GM12874 (cell line): ENCODE data around the gene ADAMTS2.

ENCODE experiments used
- TF ChIP-seq, protein P1 (sequence below): IDR thresholded peaks from 2 replicates; pipeline ENCODE4 v1.5.1; 2011; ENCODE audit warnings: low read depth, mild to moderate bottlenecking, control low read depth, low read length, moderate library complexity; ENCODE audit not compliant: insufficient read depth

Gene ADAMTS2

DNA sequence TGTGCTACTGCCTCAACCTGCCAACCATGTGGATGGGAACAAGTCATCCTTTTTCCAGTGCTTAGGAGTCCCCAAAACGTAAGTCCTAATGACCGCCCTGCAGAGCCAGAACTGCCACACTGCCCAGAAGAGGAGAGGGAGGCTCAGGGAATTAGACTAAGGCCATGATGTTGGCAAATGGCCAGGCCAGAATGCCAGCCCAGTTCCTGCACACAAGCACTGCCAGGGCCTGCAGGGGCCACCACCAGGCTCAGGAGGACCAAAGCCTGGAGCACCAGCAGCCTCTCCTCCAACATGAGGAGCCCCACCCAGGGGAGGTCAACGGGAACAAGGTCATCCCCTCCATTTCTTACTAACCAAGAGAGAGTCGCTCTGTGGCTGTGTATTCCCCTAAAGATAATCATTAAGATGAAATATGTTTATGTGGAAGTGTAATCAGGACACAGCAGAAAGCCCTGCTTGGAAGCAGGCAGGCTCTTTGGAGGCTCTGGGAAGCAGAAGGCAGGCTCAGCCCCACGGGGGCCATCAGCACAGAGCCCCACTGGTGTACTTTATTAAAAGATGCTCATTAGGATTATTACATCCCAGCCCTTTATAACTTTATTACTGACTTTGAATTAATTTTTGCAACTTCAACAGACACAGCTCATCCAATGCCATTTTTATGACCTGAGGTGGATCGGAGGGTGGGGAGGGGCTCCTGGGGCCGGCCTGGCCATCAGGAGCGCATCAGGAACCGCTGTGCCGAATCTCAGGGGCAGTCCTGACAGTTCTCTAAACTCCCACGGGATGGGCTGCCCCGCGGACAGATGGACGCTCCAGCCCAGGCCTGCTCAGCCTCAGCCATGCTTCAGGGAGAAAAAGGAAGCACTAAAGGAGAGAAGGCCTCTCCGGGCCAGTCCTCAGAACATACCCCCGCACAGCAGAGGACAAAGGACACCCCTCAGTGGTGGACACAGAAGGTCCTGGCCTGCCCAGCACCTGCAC lies 127.0 kb downstream of the ADAMTS2 start:
- TF ChIP-seq, protein P1, sequence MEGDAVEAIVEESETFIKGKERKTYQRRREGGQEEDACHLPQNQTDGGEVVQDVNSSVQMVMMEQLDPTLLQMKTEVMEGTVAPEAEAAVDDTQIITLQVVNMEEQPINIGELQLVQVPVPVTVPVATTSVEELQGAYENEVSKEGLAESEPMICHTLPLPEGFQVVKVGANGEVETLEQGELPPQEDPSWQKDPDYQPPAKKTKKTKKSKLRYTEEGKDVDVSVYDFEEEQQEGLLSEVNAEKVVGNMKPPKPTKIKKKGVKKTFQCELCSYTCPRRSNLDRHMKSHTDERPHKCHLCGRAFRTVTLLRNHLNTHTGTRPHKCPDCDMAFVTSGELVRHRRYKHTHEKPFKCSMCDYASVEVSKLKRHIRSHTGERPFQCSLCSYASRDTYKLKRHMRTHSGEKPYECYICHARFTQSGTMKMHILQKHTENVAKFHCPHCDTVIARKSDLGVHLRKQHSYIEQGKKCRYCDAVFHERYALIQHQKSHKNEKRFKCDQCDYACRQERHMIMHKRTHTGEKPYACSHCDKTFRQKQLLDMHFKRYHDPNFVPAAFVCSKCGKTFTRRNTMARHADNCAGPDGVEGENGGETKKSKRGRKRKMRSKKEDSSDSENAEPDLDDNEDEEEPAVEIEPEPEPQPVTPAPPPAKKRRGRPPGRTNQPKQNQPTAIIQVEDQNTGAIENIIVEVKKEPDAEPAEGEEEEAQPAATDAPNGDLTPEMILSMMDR = no peak

DNA sequence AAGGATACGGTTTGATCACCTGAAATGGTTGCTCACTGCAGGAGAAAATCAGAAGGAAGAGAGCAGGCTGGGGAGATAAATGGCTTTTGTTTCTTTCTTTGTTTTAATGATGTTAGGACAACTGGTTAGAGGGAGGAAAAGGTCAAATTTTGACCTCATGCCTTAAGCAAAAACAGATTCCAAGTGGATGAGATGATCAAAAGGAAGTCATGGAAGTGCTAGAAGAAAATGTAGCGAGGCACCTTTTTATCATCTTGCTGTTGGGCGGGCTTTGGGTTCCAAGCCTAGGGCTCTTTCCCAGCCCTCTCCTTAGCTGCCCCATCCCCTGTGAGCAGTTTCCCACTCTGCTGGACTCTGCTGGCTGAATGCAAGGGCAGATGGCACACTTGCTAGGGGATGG lies 127.9 kb downstream of the ADAMTS2 start:
- TF ChIP-seq, protein P1 = no peak

DNA sequence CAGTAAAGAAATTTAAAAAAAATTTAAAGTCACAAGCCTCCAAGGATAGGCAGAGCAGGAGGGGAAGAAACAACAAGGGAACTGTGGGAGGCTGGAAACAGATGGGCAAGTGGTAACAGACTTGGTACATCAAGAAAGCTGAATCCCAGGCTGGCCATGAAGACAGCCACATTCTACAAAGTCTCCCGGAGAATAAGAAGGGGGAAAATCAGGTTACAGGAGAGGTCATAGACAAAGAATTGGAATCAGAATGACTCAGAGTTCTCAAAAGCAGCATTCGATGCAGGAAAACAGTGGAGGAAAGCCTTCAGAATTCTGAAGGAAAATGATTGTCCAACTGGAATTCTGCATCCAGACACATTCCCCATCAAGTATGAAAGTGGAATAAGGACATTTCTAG lies 129.7 kb downstream of the ADAMTS2 start:
- TF ChIP-seq, protein P1 = no peak

DNA sequence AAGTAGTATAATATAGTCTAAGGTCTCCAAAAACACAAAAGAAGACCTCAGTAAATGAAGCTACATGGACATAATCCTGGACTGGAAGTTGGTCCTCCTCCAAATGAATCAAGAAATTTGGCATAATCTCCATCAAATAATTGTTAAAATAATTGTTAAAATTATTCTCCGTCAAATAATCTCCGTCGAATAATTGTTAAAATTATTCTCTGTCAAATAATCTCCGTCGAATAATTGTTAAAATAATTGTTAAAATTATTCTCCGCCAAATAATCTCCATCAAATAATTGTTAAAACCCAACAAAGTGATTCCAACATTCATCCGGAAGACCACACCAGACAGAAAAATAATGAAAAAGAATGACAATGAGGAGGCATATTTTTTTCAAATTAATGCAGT lies 130.6 kb downstream of the ADAMTS2 start:
- TF ChIP-seq, protein P1 = no peak

DNA sequence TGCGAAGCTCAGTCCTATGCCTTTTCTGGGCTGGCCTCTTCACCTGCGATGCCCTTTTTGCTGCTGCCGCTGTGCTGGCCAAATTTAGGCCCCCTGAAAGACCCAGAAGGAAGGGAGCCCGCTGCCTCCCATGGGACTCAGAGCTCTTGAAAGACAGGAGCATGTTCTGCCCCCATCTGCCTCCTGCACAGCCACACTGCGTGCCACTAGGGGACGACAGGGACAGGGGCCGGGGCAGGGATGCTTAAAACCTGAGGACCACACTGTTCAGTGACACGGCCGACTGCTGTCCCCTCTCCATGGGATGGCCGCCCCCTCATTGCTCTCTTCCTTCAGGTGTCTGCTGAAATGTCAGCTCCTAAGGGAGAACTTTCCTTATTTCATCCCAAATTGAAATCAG lies 132.4 kb downstream of the ADAMTS2 start:
- TF ChIP-seq, protein P1 = no peak

DNA sequence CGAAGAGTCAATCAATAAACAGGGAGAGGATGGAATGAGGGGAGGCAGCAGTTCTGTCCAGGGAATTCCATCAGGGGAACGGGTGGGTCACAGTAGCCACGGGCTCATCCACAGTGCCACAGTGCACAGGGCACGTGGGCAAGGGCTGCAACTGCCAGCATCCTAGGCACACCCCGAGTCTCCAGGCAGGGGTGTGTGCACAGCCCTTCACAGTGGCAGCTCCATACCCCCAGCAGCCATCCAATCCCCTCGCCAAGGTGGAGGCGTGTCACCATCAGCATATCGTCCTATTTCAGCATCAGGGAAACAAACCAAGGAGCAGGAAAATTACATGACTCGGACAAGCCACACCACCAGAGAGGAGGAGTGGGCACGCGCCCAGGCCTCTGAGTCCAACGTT lies 133.6 kb downstream of the ADAMTS2 start:
- TF ChIP-seq, protein P1 = no peak

DNA sequence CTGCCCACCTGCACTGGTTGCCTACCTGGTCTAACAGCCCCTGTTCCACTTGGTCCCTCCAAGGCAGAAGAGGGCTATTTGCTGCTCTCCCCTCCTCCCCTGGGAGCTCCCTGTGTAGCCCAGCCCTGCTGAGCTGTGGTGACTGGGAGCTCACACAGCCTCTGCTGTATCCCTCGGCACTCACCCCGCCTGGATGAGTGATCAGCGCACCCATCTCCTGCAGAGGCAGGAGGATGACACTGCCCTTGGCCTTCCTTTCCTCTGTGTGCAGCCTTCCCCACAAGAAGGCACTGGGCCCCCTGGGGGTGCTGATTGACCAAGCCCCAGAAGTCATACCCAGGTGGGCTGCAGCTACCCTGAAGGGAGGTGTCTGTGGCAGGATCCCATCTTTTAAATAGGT lies 134.2 kb downstream of the ADAMTS2 start:
- TF ChIP-seq, protein P1 = no peak
